Calu3 (cell line): Measurements from ENCODE around the gene WDPCP. TPM values are rescaled to one million over a fixed set of nuclear protein-coding genes. Genes with fewer than 3 reads are reported as not detected.

Experiments
- BruUV-seq: library from RNA; stranded (reverse); fragments of 400-500 nt; replicated peaks from 2 replicates; lab custom pipeline; 2021; lab: Mats Ljungman, UMichigan
- CTCF ChIA-PET: fragments of 300-600 bp; sonication (Branson Sonifier 250); formaldehyde crosslinking; loops from one replicate; lab custom pipeline; 2022; ENCODE audit warnings: antibody characterized with exemption; lab: Charles Lee
- DNase-seq: peaks from one replicate; pipeline ENCODE4 v3.0.0; 2022
- H3K27ac Mint-ChIP-seq: one replicate; pipeline ENCODE4 v1.8.0; 2022; ENCODE audit warnings: mixed read lengths; ENCODE audit not compliant: unreplicated experiment
- H3K27me3 Mint-ChIP-seq: one replicate; pipeline ENCODE4 v1.8.0; 2022; ENCODE audit warnings: mixed read lengths; ENCODE audit not compliant: unreplicated experiment
- H3K36me3 Mint-ChIP-seq: one replicate; pipeline ENCODE4 v1.8.0; 2022; ENCODE audit warnings: mild to moderate bottlenecking, moderate library complexity, mixed read lengths; ENCODE audit not compliant: insufficient read depth, unreplicated experiment
- H3K4me1 Mint-ChIP-seq: one replicate; pipeline ENCODE4 v1.8.0; 2022; ENCODE audit warnings: mild to moderate bottlenecking, low read depth, mixed read lengths; ENCODE audit not compliant: unreplicated experiment
- H3K4me3 Mint-ChIP-seq: one replicate; pipeline ENCODE4 v1.8.0; 2022; ENCODE audit warnings: mild to moderate bottlenecking, low read depth, moderate library complexity, mixed read lengths; ENCODE audit not compliant: unreplicated experiment
- H3K9me3 Mint-ChIP-seq: one replicate; pipeline ENCODE4 v1.8.0; 2022; ENCODE audit warnings: low read depth, mixed read lengths; ENCODE audit not compliant: unreplicated experiment
- intact Hi-C: fragments of 100-400 bp; cut with micrococcal nuclease; formaldehyde crosslinking; loops from one replicate; pipeline ENCODE4 v1.10.0; 2022; ENCODE audit not compliant: unreplicated experiment
- total RNA-seq: library from RNA; stranded (reverse); gene quantifications from 2 replicates; pipeline ENCODE4 v1.2.3, GENCODE V29; 2022
- TF ChIP-seq, protein P1 (sequence below): fragments of 200-600 bp; IDR thresholded peaks from one replicate; pipeline ENCODE4 v1.8.0; 2022; ENCODE audit warnings: antibody characterized with exemption; ENCODE audit not compliant: unreplicated experiment

WDPCP gene
- total RNA-seq, 1 experiment from 2014 or later = 9.0 TPM

DNA sequence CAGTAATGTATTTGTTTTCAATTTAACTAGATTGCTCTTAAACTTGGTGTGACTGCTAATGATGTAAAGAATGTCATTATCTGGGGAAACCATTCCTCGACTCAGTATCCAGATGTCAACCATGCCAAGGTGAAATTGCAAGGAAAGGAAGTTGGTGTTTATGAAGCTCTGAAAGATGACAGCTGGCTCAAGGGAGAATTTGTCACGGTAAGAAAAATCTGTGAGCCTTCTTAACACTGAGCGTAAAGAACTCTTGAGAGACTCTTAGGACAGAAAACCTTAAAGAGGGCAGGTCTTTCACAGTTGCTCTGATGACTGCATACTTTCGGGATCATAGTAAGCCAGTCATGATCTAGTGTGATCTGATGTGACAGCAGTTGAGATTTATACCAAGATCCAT lies 16.4 kb upstream of the WDPCP start:
- TF ChIP-seq, protein P1, sequence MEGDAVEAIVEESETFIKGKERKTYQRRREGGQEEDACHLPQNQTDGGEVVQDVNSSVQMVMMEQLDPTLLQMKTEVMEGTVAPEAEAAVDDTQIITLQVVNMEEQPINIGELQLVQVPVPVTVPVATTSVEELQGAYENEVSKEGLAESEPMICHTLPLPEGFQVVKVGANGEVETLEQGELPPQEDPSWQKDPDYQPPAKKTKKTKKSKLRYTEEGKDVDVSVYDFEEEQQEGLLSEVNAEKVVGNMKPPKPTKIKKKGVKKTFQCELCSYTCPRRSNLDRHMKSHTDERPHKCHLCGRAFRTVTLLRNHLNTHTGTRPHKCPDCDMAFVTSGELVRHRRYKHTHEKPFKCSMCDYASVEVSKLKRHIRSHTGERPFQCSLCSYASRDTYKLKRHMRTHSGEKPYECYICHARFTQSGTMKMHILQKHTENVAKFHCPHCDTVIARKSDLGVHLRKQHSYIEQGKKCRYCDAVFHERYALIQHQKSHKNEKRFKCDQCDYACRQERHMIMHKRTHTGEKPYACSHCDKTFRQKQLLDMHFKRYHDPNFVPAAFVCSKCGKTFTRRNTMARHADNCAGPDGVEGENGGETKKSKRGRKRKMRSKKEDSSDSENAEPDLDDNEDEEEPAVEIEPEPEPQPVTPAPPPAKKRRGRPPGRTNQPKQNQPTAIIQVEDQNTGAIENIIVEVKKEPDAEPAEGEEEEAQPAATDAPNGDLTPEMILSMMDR = no peak
- Mint-ChIP-seq H3K36me3 (peaks cover 30% of the 10 kb centered on the region), H3K27me3 (no peaks in the 10 kb centered on the region), H3K4me1 (no peaks in the 10 kb centered on the region), H3K9me3 (no peaks in the 10 kb centered on the region), H3K4me3 (no peak overlapping the region), H3K27ac (no peak overlapping the region)
- BruUV-seq = no TSS peak
- DNase-seq = no peak
- intact Hi-C loops = no loop called here
- CTCF ChIA-PET = interaction anchor here (0.5 to 1.3 kb wide), 2 partner anchors 16 to 22 kb away, joined by 3 read pairs; partner anchors contain the start of gene MDH1

GRCh38 chr2:63600881-63601460 lies 12.7 kb upstream of the WDPCP start:
- CTCF ChIA-PET = no interaction called here

GRCh38 chr2:63598981-63599380 lies 10.7 kb upstream of the WDPCP start:
- Mint-ChIP-seq H3K27ac (no peak overlapping the region), H3K27me3 (no peaks in the 10 kb centered on the region), H3K36me3 (peaks cover 18% of the 10 kb centered on the region), H3K4me1 (no peaks in the 10 kb centered on the region), H3K9me3 (no peaks in the 10 kb centered on the region), H3K4me3 (no peak overlapping the region)
- BruUV-seq = no TSS peak
- CTCF ChIA-PET = interaction anchor here (0.7 kb wide), 1 partner anchor 277 kb away, joined by 4 read pairs; no protein-coding TSS in a partner anchor
- intact Hi-C loops = no loop called here
- TF ChIP-seq, protein P1 = no peak
- no peak for DNase-seq

More at GRCh38 chr2:63600881-63601460, 12.7 kb upstream of the WDPCP start:
- H3K27me3 Mint-ChIP-seq = no peaks in the 10 kb centered on the region
- DNase-seq = no peak
- no peak overlapping the region for H3K27ac Mint-ChIP-seq
- H3K4me3 Mint-ChIP-seq = no peak overlapping the region
- BruUV-seq = no TSS peak
- H3K9me3 Mint-ChIP-seq = no peaks in the 10 kb centered on the region
- peaks cover 30% of the 10 kb centered on the region for H3K36me3 Mint-ChIP-seq
- no peaks in the 10 kb centered on the region for H3K4me1 Mint-ChIP-seq
- TF ChIP-seq, protein P1 = no peak
- intact Hi-C loops = no loop called here

GRCh38 chr2:63596401-63596883 lies 8.2 kb upstream of the WDPCP start:
- intact Hi-C loops = no loop called here
- Mint-ChIP-seq H3K4me3 (no peak overlapping the region), H3K4me1 (peaks cover 2% of the 10 kb centered on the region), H3K9me3 (no peaks in the 10 kb centered on the region), H3K27me3 (no peaks in the 10 kb centered on the region), H3K27ac (no peak overlapping the region), H3K36me3 (peaks cover 16% of the 10 kb centered on the region)
- TF ChIP-seq, protein P1 = no peak
- CTCF ChIA-PET = interaction anchor here (1.6 kb wide), 1 partner anchor 8 kb away, joined by 3 read pairs; the partner anchor contains the start of genes MDH1 and WDPCP
- BruUV-seq = no TSS peak
- no peak for DNase-seq
